HCT116 (cell line): ENCODE data around the gene FLCN. TPM values are rescaled to one million over a fixed set of nuclear protein-coding genes. Genes with fewer than 3 reads are reported as not detected.

ENCODE experiments used
- ATAC-seq: fragments of 200-7000 bp; cut with Tn5 transposase; 2 replicates; pipeline ENCODE4 v1.9.1; 2020; ENCODE audit warnings: mild to moderate bottlenecking, moderate library complexity
- BruUV-seq: library from RNA; stranded (reverse); fragments of 400-500 nt; replicated peaks from 2 replicates; lab custom pipeline; 2021; lab: Mats Ljungman, UMichigan
- CTCF ChIA-PET: fragments of 300-600 bp; sonication (Branson Sonifier 250); formaldehyde crosslinking; loops from one replicate; lab custom pipeline; 2021; ENCODE audit warnings: antibody characterized with exemption; lab: Charles Lee
- POLR2A ChIA-PET: fragments of 300-600, 350-600 bp; sonication (Branson Sonifier 250); formaldehyde crosslinking; loops from one replicate; lab custom pipeline; 2021; ENCODE audit warnings: antibody characterized with exemption; lab: Charles Lee
- RAD21 ChIA-PET, 2 experiments: fragments of 300-600 bp; sonication (Branson Sonifier 250); formaldehyde crosslinking; loops; one replicate each; lab custom pipeline; 2023; ENCODE audit warnings: low total read pairs in 2 of 2; ENCODE audit not compliant: uncharacterized antibody in 2 of 2, unreplicated experiment in 2 of 2, low non-redundant PET in 1 of 2; lab: Charles Lee
- DNase-seq: peaks from one replicate; pipeline ENCODE4 v3.0.0-alpha.2; 2010; ENCODE audit warnings: low read depth, low spot score
- H2AFZ ChIP-seq: fragments of 200-600 bp; shearing (Covaris generic), sonication (generic); 2 replicates; pipeline ENCODE4 v1.6.1; 2017; ENCODE audit warnings: low read depth, mixed run types, mixed read lengths, antibody characterized with exemption, low read length; ENCODE audit not compliant: poor library complexity, severe bottlenecking
- H3K27ac ChIP-seq: 2 replicates; pipeline ENCODE4 v1.5.1; 2012; ENCODE audit warnings: low read depth, low read length
- H3K27me3 ChIP-seq: fragments of 200-600 bp; sonication (generic); 2 replicates; pipeline ENCODE4 v1.6.1; 2016; ENCODE audit warnings: mixed run types, low read length, mixed read lengths; ENCODE audit not compliant: insufficient read depth
- H3K36me3 ChIP-seq, 2 experiments: fragments of 200-500 bp in 1 of 2; fragments of 200-600 bp in 1 of 2; sonication (Bioruptor generic) in 1 of 2; sonication (generic) in 1 of 2; 2 replicates each; pipeline versions ENCODE4 v1.5.1 to v1.6.1; 2014 to 2016; ENCODE audit warnings: low read length in 2 of 2, inconsistent platforms in 1 of 2, mixed read lengths in 1 of 2, mixed run types in 1 of 2; ENCODE audit not compliant: insufficient read depth in 2 of 2, control insufficient read depth in 1 of 2
- H3K4me1 ChIP-seq, 2 experiments: fragments of 200-600 bp in 1 of 2; sonication (generic) in 1 of 2; 2 replicates each; pipeline versions ENCODE4 v1.5.1 to v1.6.1; 2012 to 2017; ENCODE audit warnings: low read length in 2 of 2, inconsistent platforms in 1 of 2, mild to moderate bottlenecking in 1 of 2, mixed read lengths in 1 of 2, mixed run types in 1 of 2, moderate library complexity in 1 of 2; ENCODE audit not compliant: insufficient read depth in 2 of 2, control insufficient read depth in 1 of 2
- H3K4me2 ChIP-seq: fragments of 200-600 bp; sonication (generic); 2 replicates; pipeline ENCODE4 v1.6.1; 2017; ENCODE audit warnings: mixed run types, low read length, mixed read lengths
- H3K4me3 ChIP-seq, 2 experiments: fragments of 200-600 bp in 1 of 2; sonication (generic) in 1 of 2; replicated peaks in 1 of 2; 2 replicates each; pipeline ENCODE4 v1.5.1; 2011 to 2016; ENCODE audit warnings: low read length in 2 of 2, control low read depth in 1 of 2, low read depth in 1 of 2, mild to moderate bottlenecking in 1 of 2, mixed read lengths in 1 of 2, mixed run types in 1 of 2
- H3K79me2 ChIP-seq: fragments of 200-600 bp; sonication (generic); 2 replicates; pipeline ENCODE4 v1.6.1; 2017; ENCODE audit warnings: mild to moderate bottlenecking, mixed run types, low read length, moderate library complexity, mixed read lengths; ENCODE audit not compliant: insufficient read depth
- H3K9ac ChIP-seq: fragments of 200-600 bp; sonication (generic); 2 replicates; pipeline ENCODE4 v1.6.1; 2016; ENCODE audit warnings: low read length, mixed read lengths
- H3K9me2 ChIP-seq: fragments of 200-600 bp; sonication (generic), shearing (Covaris generic); 2 replicates; pipeline ENCODE4 v1.6.1; 2017; ENCODE audit warnings: mixed run types, mild to moderate bottlenecking, moderate library complexity; ENCODE audit not compliant: insufficient read depth
- H3K9me3 ChIP-seq, 2 experiments: fragments of 200-500 bp in 1 of 2; fragments of 200-600 bp in 1 of 2; sonication (Bioruptor generic) in 1 of 2; sonication (generic) in 1 of 2; 2 replicates each; pipeline ENCODE4 v1.6.1; 2014 to 2017; ENCODE audit warnings: low read length in 2 of 2, mixed read lengths in 2 of 2, inconsistent platforms in 1 of 2, low read depth in 1 of 2, mild to moderate bottlenecking in 1 of 2, mixed run types in 1 of 2, moderate library complexity in 1 of 2; ENCODE audit not compliant: control insufficient read depth in 1 of 2, insufficient read depth in 1 of 2
- H4K20me1 ChIP-seq: fragments of 200-600 bp; sonication (generic), shearing (Covaris generic); 2 replicates; pipeline ENCODE4 v1.6.1; 2017; ENCODE audit warnings: mixed run types, mild to moderate bottlenecking, moderate library complexity; ENCODE audit not compliant: insufficient read depth
- EGR1 ChIP-seq: IDR thresholded peaks from 2 replicates; pipeline ENCODE4 v1.6.1; 2012; ENCODE audit warnings: low read depth
- EZH2 ChIP-seq: fragments of 200-600 bp; sonication (generic); IDR thresholded peaks from 2 replicates; pipeline ENCODE4 v1.6.1; 2017; ENCODE audit warnings: antibody characterized with exemption, mixed run types
- FOSL1 ChIP-seq: IDR thresholded peaks from 2 replicates; pipeline ENCODE4 v1.6.1; 2012; ENCODE audit warnings: low read depth
- POLR2A ChIP-seq: IDR thresholded peaks from 2 replicates; pipeline ENCODE4 v1.7.0; 2011; ENCODE audit warnings: borderline replicate concordance; ENCODE audit not compliant: insufficient read depth, insufficient read length; ENCODE audit errors: extremely low read depth
- RAD21 ChIP-seq: IDR thresholded peaks from 2 replicates; pipeline ENCODE4 v1.6.1; 2012; ENCODE audit warnings: low read depth, mild to moderate bottlenecking
- SP1 ChIP-seq: IDR thresholded peaks from 2 replicates; pipeline ENCODE4 v1.6.1; 2012; ENCODE audit warnings: low read depth
- SRF ChIP-seq: IDR thresholded peaks from 2 replicates; pipeline ENCODE4 v1.6.1; 2012; ENCODE audit warnings: low read depth
- ZNF274 ChIP-seq: fragments of 200-500 bp; sonication (Bioruptor generic); IDR thresholded peaks from 2 replicates; pipeline ENCODE4 v1.6.1; 2014; ENCODE audit warnings: mild to moderate bottlenecking, low read depth, low read length, inconsistent platforms
- intact Hi-C: fragments of 100-400 bp; cut with micrococcal nuclease; formaldehyde crosslinking; loops from 2 replicates; pipeline ENCODE4 v1.10.0; 2022
- total RNA-seq: library from RNA; stranded (reverse); gene quantifications from one replicate; pipeline ENCODE4 v1.2.1, GENCODE V29; 2021; ENCODE audit not compliant: unreplicated experiment
- TF ChIP-seq, protein P1 (sequence below): IDR thresholded peaks from 2 replicates; pipeline ENCODE4 v1.6.1; 2011; ENCODE audit warnings: mild to moderate bottlenecking, low read length, moderate library complexity; ENCODE audit not compliant: insufficient replicate concordance; ENCODE audit errors: extremely low read depth

The FLCN gene
- total RNA-seq, 1 experiment from 2014 or later = 23.7 TPM

GRCh38 chr17:17213775-17214174 lies 23.2 kb downstream of the FLCN start:
- TF ChIP-seq FOSL1 = no peak
- no peak for TF ChIP-seq EGR1
- no peak for TF ChIP-seq SRF
- intact Hi-C loops = no loop called here
- Histone ChIP-seq H2AFZ (no peak overlapping the region), H3K4me2 (no peak overlapping the region), H3K27ac (no peak overlapping the region), H3K27me3 (no peaks in the 10 kb centered on the region), H3K79me2 (no peaks in the 10 kb centered on the region), H3K4me3 (no peak overlapping the region), H3K36me3 (peaks cover 6 to 24% of the 10 kb centered on the region in 2 experiments; a peak in 3 of 4 replicates), H4K20me1 (no peaks in the 10 kb centered on the region), H3K9ac (no peak overlapping the region), H3K9me3 (no peaks in the 10 kb centered on the region), H3K4me1 (no peaks in the 10 kb centered on the region), H3K9me2 (no peaks in the 10 kb centered on the region)
- ChIA-PET POLR2A (no interaction called here), CTCF (no interaction called here), RAD21 (no interaction called here)
- no peak for DNase-seq
- ATAC-seq = no peak
- no TSS peak for BruUV-seq

GRCh38 chr17:17207998-17208397 lies 29.0 kb downstream of the FLCN start:
- Histone ChIP-seq H3K4me1 (peaks cover 7 to 31% of the 10 kb centered on the region in 2 experiments), H3K27me3 (no peaks in the 10 kb centered on the region), H3K4me2 (no peak overlapping the region), H3K36me3 (peaks cover 4 to 11% of the 10 kb centered on the region in 2 experiments), H3K4me3 (no peak overlapping the region), H3K79me2 (peaks cover 26% of the 10 kb centered on the region), H3K9ac (no peak overlapping the region), H2AFZ (no peak overlapping the region), H3K9me3 (no peaks in the 10 kb centered on the region), H4K20me1 (no peaks in the 10 kb centered on the region), H3K27ac (no peak overlapping the region), H3K9me2 (no peaks in the 10 kb centered on the region)
- POLR2A ChIA-PET = no interaction called here
- no peak for TF ChIP-seq ZNF274
- TF ChIP-seq SP1 = no peak
- TF ChIP-seq EZH2 = no peak
- no peak for TF ChIP-seq POLR2A
- TF ChIP-seq, protein P1, sequence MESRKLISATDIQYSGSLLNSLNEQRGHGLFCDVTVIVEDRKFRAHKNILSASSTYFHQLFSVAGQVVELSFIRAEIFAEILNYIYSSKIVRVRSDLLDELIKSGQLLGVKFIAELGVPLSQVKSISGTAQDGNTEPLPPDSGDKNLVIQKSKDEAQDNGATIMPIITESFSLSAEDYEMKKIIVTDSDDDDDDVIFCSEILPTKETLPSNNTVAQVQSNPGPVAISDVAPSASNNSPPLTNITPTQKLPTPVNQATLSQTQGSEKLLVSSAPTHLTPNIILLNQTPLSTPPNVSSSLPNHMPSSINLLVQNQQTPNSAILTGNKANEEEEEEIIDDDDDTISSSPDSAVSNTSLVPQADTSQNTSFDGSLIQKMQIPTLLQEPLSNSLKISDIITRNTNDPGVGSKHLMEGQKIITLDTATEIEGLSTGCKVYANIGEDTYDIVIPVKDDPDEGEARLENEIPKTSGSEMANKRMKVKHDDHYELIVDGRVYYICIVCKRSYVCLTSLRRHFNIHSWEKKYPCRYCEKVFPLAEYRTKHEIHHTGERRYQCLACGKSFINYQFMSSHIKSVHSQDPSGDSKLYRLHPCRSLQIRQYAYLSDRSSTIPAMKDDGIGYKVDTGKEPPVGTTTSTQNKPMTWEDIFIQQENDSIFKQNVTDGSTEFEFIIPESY = no peak
- no peak for TF ChIP-seq RAD21
- no peak for DNase-seq
- no TSS peak for BruUV-seq
- no peak for ATAC-seq
- CTCF ChIA-PET = no interaction called here
- intact Hi-C loops = loop anchor here (2.0 kb wide), 1 partner anchor 73 kb away; the partner anchor contains the start of gene COPS3
- RAD21 ChIA-PET = no interaction called here
